HG03342 (cell line): Measurements from ENCODE around the gene HAO1.

Source experiments
- ATAC-seq: cut with Tn5 transposase; IDR thresholded peaks from one replicate; pipeline ENCODE4 v1.9.1; 2021; ENCODE audit warnings: mild to moderate bottlenecking, moderate library complexity; ENCODE audit not compliant: unreplicated experiment

The HAO1 gene

DNA sequence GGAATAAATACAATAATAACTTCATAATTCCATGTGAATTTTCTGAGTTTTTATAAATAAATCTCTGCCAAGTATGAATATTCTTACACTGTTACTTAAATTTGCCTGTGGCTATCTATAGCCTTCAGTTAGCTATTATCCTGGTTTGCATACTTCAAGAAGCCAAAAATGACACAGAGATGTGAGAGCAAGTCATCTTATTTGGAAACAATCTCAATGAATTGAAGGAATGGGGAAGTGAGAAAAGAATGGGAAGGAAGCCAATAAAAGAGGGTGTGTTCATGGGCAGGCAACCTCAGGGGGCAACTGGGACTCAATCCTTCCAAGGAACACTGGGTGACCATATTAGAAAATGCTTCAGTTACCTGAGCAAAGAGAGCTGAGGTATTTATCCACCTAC is 9.9 kb downstream of the HAO1 start:
- no peak for ATAC-seq

DNA sequence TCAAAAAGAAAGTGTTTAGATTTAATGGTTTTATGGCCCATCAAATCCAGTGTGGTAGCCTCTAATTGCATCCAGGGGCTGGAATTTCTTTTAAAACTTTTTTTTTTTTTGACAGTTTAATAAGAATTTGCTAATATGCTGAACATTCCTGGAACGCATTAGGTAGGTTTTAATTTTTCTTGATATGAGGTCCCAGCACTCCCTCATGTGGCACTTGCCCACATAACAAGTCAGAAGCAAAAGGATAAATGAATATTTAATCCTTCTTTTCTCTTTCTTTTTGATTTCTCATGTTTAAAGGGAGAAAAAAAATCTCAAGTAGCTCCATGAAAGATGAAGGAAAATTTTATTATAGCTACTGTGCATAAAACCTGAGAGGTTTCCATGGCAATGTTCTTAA is 13.5 kb downstream of the HAO1 start:
- no peak for ATAC-seq

GRCh38 chr20:7926323-7926722 is 13.9 kb downstream of the HAO1 start:
- ATAC-seq = no peak

DNA sequence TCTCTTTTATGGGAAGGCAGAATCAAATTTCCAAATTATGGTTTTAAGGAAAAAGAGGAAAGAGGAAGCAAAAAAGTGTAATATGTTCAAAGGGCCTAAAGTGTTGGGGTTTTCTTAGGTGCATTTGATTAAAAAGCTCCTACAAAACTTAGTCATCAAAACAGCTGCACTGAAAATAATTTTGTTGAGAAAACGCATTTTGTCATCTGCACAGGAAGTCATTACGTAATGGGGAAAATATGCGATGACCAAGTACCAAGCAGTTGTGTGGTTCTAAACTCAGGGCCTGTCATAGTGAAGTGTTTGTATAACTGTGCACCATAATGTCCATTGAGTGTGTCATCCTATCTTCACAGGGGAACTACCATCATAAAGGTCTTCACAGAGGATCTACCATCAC is 15.6 kb downstream of the HAO1 start:
- ATAC-seq = no peak

GRCh38 chr20:7916648-7917047 is 23.6 kb downstream of the HAO1 start:
- ATAC-seq = no peak

GRCh38 chr20:7912551-7912950 is 27.7 kb downstream of the HAO1 start:
- ATAC-seq = no peak

- no peak for ATAC-seq
These were observed 28.5 kb downstream of the HAO1 start for GRCh38 chr20:7911586-7912330.

- ATAC-seq = no peak
These were observed 31.4 kb downstream of the HAO1 start for GRCh38 chr20:7908905-7909304.

DNA sequence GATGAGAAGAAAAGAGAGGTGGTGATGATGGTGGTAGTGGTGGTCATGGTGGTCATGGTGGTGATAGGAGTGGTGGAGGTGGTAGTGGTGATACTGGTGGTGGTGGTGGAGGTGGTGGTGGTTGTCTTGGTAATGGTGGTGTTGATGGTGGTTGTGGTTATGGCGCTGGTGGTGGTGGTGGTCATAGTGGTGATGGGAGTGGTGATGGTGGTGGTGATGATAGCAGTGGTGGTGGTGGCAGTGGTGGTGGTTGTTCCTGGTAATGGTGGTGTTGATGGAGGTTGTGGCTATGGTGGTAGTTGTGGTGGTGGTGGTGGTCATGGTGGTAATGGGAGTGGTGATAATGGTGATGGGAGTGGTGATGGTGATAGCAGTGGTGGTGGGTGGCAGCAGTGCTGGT is 36.8 kb downstream of the HAO1 start:
- no peak for ATAC-seq

GRCh38 chr20:7902879-7903278 is 37.4 kb downstream of the HAO1 start:
- no peak for ATAC-seq

DNA sequence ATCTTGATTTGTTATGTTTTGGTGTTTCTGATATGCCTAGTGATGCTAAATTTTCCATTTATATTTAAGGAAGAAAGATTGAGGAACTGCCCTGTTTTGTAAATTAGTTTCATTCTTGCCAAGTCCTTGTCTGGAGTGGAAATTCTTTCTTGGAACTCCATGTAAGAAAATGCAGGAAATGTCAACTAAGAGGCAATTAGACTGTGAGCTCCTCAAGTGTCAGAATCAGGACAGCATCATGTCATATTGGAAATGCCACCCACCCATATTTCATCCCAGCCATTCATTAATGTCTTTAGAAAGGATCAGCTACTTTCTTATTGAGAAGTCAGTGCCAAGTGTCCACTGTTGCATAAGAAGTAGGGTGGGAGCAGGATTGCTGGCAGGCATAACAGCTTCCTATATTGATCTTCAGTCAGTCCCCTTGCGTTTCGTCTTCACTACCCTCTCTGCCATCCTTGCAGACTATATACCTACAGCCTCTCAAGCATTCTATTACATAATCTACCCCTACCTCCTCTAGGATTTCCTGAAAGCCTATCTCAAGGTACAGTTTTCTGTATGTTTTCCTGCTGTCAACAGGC is 42.4 kb downstream of the HAO1 start:
- ATAC-seq = no peak

DNA sequence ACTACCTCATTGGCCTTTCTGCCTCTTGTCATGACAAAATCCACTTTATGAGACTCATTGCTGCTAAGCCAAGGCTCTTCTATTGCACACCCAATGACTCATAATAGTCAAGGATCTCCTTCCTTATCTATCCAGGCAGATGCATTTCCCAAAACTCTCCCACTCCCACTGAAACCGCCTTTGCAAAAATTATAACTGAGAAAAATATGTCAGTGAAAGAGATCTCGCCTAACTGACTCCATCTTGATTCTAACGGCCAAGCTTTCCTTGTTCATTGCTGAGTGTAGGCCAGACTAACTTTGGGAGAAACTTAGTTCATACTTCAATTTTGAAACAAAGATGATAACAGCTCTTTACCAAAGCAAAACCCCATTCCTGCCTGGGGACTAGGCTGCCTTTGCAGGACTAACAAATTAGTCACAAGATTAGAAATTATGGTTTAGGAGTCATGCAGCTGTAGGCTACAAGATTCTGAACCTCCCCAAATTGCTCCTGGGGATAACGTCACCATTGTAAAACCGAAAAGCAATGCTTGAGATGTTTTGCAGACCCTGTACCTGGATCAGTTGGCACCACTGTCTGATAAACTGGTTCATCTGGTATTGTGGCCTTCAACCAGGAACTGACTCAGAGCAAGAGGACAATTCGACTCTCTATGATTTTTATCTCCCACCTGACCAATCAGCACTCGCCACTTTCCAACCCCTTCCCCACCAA is 47.1 kb downstream of the HAO1 start:
- ATAC-seq = no peak

DNA sequence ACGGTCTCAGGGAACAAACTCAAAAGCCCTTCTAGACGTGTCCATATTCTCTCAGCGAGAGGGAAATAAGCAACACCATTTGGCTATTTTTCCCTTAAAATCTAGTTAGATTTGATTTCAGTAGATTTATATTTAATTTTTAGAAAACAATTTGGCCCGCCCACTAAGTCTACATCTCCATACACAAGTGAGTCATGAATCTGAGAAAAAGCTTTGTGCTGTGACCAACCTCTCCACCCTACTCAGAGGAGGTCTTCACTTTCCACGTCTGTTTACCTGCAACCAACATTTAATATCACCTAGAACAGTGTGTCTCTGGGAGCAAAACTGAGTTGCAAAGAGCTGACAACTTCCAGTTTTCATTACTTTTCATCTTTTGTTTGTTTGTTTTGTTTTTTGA is 48.6 kb downstream of the HAO1 start:
- no peak for ATAC-seq

- ATAC-seq = no peak
These were observed 50.5 kb downstream of the HAO1 start for GRCh38 chr20:7889736-7890135.

GRCh38 chr20:7883741-7884140 is 56.5 kb downstream of the HAO1 start:
- ATAC-seq = no peak

DNA sequence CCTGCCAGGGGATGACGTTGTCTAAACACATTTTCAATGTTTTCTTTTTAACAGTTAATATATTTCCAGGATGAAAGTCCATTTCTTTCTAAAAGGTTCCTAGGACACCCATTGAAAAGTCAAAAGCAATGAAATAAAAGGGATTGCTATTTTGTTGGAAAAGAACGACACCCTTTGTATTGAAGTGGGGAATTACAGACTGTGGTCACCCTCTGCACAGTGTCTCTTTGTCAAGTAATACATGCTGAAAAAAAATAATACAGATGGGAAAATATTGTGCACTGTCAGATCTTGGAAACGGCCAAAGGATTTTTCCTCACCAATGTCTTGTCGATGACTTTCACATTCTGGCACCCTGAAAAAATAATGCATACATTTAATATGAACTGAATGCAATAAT is 56.9 kb downstream of the HAO1 start:
- ATAC-seq = no peak

GRCh38 chr20:7882076-7882475 is 58.2 kb downstream of the HAO1 start:
- ATAC-seq = no peak

DNA sequence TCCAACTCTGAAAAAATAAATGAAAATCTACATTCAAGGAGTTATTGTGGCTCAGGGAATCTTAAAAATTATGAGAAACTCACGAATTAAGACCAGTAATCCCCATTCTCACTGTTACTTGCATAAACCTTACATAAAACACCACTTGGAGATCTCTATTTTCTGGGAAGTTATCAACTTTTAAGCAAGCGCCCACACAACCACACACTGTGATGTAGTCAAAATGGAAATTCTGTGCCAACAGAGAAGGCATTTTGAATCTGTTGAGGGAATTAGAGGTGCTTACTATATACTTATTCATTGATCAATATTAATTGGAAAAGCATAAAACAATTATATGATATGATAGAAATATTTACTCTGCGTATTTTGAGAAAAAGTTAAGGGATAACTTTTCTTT is 58.7 kb downstream of the HAO1 start:
- no peak for ATAC-seq

DNA sequence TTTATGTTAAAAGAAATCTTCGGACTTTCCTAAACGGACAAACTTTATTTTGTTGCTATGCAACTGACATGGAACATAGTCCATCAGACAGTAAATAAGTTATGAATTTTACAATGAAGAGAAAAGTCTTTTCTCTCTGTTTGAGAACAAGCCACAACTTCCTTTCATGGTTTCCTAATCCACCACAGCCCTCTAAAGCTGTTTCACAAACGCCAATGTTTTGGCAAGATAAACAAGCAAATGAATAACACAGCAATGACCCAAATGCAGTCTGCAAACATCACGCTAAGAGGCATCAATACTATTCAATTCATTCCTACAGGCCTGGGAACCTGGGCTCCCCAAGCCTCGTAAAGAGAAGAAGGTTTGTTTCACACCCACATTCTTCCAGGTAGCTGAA is 60.4 kb downstream of the HAO1 start:
- ATAC-seq = peak; percentile 52

DNA sequence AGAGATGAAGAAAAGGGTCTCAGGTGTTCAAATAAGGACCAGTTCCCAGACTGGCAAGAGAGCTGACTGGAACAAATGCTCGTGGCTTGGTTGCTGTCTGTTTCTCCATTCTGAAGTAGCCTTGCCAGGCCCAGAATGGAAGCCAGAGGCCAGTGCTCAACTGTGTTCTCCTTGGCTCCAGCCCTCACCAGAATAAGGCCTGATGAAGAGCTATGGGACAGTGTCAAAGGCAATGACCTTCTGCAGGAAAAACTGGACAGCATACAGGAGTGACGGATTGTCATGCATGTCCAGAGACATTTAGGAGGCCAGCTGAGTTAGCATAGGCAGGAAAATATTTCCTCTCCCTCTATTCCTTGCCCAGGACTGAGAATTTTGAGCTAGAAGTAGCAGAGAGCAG is 72.2 kb downstream of the HAO1 start:
- ATAC-seq = no peak

DNA sequence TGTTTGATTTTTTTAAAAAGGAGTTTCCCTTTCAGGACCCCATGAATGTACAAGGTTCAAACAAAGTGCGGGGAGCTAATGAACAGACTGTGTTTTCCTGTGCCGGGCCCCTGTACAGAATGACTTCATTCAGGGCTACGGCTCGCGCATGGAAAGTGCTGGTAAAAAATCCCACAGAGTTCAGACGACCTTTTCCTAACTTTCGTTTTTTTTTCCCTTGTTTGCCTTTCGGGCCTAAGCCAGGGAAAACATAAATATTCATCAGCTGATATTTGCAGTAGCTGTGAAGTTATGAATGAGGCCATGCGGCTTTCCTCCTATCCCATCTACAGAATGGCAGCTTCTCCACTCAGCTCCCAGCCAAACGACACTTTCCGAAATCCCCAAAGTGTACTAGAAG is 74.0 kb downstream of the HAO1 start:
- ATAC-seq = no peak

- no peak for ATAC-seq
These were observed 80.9 kb downstream of the HAO1 start for GRCh38 chr20:7859356-7859802.
